Endothelial cell of umbilical vein (primary cell): Measurements from ENCODE around the gene TMC2. TPM values are rescaled to one million over a fixed set of nuclear protein-coding genes. Genes with fewer than 3 reads are reported as not detected.

Source experiments
- BruUV-seq: library from RNA; stranded (reverse); fragments of 400-500 nt; replicated peaks from 2 replicates; lab custom pipeline; 2021; lab: Mats Ljungman, UMichigan
- CTCF ChIA-PET: fragments of 300-600, 350-600 bp; sonication (Branson Sonifier 250); formaldehyde crosslinking; loops from one replicate; lab custom pipeline; 2021; ENCODE audit warnings: antibody characterized with exemption, inconsistent platforms; lab: Charles Lee
- POLR2A ChIA-PET: fragments of 300-600, 350-600 bp; sonication (Branson Sonifier 250); formaldehyde crosslinking; loops from one replicate; lab custom pipeline; 2021; ENCODE audit warnings: antibody characterized with exemption, inconsistent platforms; lab: Charles Lee
- DNase-seq: peaks from one replicate; pipeline ENCODE4 v3.0.0-alpha.2; 2011; ENCODE audit warnings: low read depth, low spot score
- FAIRE-seq: peaks from 2 replicates; lab custom pipeline; 2011; peaks lifted over from hg19 to GRCh38; lab: Jason Lieb, UNC
- H2AFZ ChIP-seq: 2 replicates; pipeline ENCODE4 v1.6.0; 2012; ENCODE audit warnings: low read depth, low read length, control low read depth, inconsistent platforms
- H3K27ac ChIP-seq: 2 replicates; pipeline ENCODE4 v1.5.1; 2011; ENCODE audit warnings: low read depth, mild to moderate bottlenecking, control low read depth, low read length, moderate library complexity; ENCODE audit not compliant: insufficient read depth
- H3K27me3 ChIP-seq, 2 experiments: 2 replicates each; pipeline versions ENCODE4 v1.6.0 to v1.6.1; 2011; ENCODE audit warnings: low read length in 2 of 2, mixed read lengths in 1 of 2; ENCODE audit not compliant: control insufficient read depth in 2 of 2, insufficient read depth in 2 of 2
- H3K36me3 ChIP-seq, 2 experiments: 2 replicates in 1 of 2; 3 replicates in 1 of 2; pipeline ENCODE4 v1.5.1; 2011; ENCODE audit warnings: low read length in 2 of 2, mild to moderate bottlenecking in 1 of 2, moderate library complexity in 1 of 2; ENCODE audit not compliant: control insufficient read depth in 2 of 2, insufficient read depth in 2 of 2; ENCODE audit errors: extremely low read depth in 1 of 2
- H3K4me1 ChIP-seq: 3 replicates; pipeline ENCODE4 v1.5.1; 2011; ENCODE audit warnings: mild to moderate bottlenecking, low read length; ENCODE audit not compliant: control insufficient read depth, insufficient read depth; ENCODE audit errors: extremely low read depth
- H3K4me2 ChIP-seq: 2 replicates; pipeline ENCODE4 v1.6.1; 2011; ENCODE audit warnings: low read length, control low read depth, mixed read lengths; ENCODE audit not compliant: insufficient read depth
- H3K4me3 ChIP-seq, 3 experiments: fragments of 200-600 bp in 1 of 3; sonication (generic), shearing (Covaris generic) in 1 of 3; replicated peaks in 1 of 3; 2 replicates each; pipeline ENCODE4 v1.5.1; 2011 to 2016; ENCODE audit warnings: control low read depth in 3 of 3, low read length in 3 of 3, mild to moderate bottlenecking in 2 of 3, inconsistent platforms in 1 of 3, low read depth in 1 of 3, moderate library complexity in 1 of 3; ENCODE audit not compliant: insufficient read depth in 1 of 3
- H3K79me2 ChIP-seq: 2 replicates; pipeline ENCODE4 v1.6.0; 2012; ENCODE audit warnings: low read length, inconsistent platforms; ENCODE audit not compliant: control insufficient read depth, insufficient read depth
- H3K9ac ChIP-seq: replicated peaks from 2 replicates; pipeline ENCODE3; 2011; ENCODE audit warnings: low read length, control low read depth; ENCODE audit not compliant: insufficient read depth; ENCODE audit errors: extremely low read depth
- H3K9me1 ChIP-seq: replicated peaks from 3 replicates; pipeline ENCODE4 v1.6.0; 2011; ENCODE audit warnings: mild to moderate bottlenecking, low read length; ENCODE audit not compliant: control insufficient read depth, insufficient read depth; ENCODE audit errors: extremely low read depth
- H3K9me3 ChIP-seq: replicated peaks from 2 replicates; pipeline ENCODE4 v1.5.1; 2012; ENCODE audit warnings: low read length, inconsistent platforms; ENCODE audit not compliant: control insufficient read depth, insufficient read depth
- H4K20me1 ChIP-seq: replicated peaks from 2 replicates; pipeline ENCODE3; 2011; ENCODE audit warnings: mild to moderate bottlenecking, low read length; ENCODE audit not compliant: control insufficient read depth, insufficient read depth; ENCODE audit errors: extremely low read depth
- FOS ChIP-seq: IDR thresholded peaks from 2 replicates; pipeline ENCODE4 v1.6.1; 2011; ENCODE audit warnings: mild to moderate bottlenecking, low read length, moderate library complexity, borderline replicate concordance; ENCODE audit not compliant: insufficient read depth
- GATA2 ChIP-seq: IDR thresholded peaks from 2 replicates; pipeline ENCODE4 v1.7.0; 2011; ENCODE audit warnings: low read depth, mild to moderate bottlenecking, moderate library complexity, mixed read lengths, low read length; ENCODE audit not compliant: insufficient read length, insufficient read depth
- MYC ChIP-seq: IDR thresholded peaks from one replicate; pipeline ENCODE4 v1.6.1; 2011; ENCODE audit warnings: mild to moderate bottlenecking, low read depth, low read length
- dilution Hi-C: fragments of 300-500 bp; cut with MboI; formaldehyde crosslinking; loops from one replicate; pipeline ENCODE4 v1.15.0; 2019; ENCODE audit warnings: low sequenced_read_pairs; ENCODE audit not compliant: extremely low pct_ligation_motif_present
- intact Hi-C: fragments of 100-400 bp; cut with micrococcal nuclease; formaldehyde crosslinking; loops from one replicate; pipeline ENCODE4 v1.10.0; 2022
- polyA plus RNA-seq, 4 experiments: library from polyadenylated mRNA; depleted of rRNA in 3 of 4; stranded (reverse) in 3 of 4; unstranded in 1 of 4; fragments of >200 nt; gene quantifications; 2 replicates each; pipeline versions ENCODE4 v1.2.1 to v1.2.3, GENCODE V29; 2011 to 2012; ENCODE audit warnings: missing spikeins in 1 of 4
- total RNA-seq: library from RNA; stranded (reverse); gene quantifications from 2 replicates; pipeline ENCODE4 v1.2.3, GENCODE V29; 2021
- TF ChIP-seq, protein P1 (sequence below), 2 donors: IDR thresholded peaks; 1 replicate in 1 of 2; 2 replicates in 1 of 2; pipeline ENCODE4 v1.5.1; 2011; ENCODE audit warnings: low read length in 2 of 2, mild to moderate bottlenecking in 2 of 2, moderate library complexity in 2 of 2, control low read depth in 1 of 2, inconsistent platforms in 1 of 2, low read depth in 1 of 2; ENCODE audit not compliant: insufficient read depth in 1 of 2; ENCODE audit errors: extremely low read depth in 1 of 2
- TF ChIP-seq, protein P2 (sequence below): IDR thresholded peaks from 2 replicates; pipeline ENCODE4 v1.6.1; 2011; ENCODE audit not compliant: insufficient read depth, insufficient read length

Gene TMC2
- total and polyA plus RNA-seq, 2 donors (not counting 3 experiments of a cell fraction or from before 2014, with no cell fraction given) = not detected

DNA sequence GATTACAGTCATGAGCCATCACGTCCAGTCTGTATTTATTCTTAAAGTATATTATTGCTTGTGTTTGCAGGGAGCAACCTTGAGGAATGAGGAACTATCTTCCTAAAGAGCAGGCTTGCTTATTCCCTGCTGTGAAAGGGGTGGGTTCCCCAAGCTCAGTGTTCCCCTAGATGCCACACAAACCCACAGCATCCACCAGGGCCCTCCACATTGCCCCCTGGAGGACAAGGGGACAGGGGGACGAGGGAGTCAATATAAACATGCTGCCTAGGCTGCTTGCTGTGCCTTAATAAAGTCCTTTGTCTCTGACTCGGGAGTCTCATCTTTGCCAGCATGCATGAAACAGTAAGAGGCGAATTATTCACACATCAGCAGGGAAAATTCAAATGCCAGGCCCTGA lies 135.6 kb downstream of the TMC2 start:
- H3K9me3 ChIP-seq = no peaks in the 10 kb centered on the region
- H3K4me2 ChIP-seq = no peak overlapping the region
- no peaks in the 10 kb centered on the region for H3K4me1 ChIP-seq
- no peak overlapping the region for H2AFZ ChIP-seq
- H4K20me1 ChIP-seq = no peaks in the 10 kb centered on the region
- FAIRE-seq = no peak
- no peaks in the 10 kb centered on the region for H3K9me1 ChIP-seq
- intact Hi-C loops (no loop called here), dilution Hi-C loops (no loop called here)
- TF ChIP-seq, protein P1, sequence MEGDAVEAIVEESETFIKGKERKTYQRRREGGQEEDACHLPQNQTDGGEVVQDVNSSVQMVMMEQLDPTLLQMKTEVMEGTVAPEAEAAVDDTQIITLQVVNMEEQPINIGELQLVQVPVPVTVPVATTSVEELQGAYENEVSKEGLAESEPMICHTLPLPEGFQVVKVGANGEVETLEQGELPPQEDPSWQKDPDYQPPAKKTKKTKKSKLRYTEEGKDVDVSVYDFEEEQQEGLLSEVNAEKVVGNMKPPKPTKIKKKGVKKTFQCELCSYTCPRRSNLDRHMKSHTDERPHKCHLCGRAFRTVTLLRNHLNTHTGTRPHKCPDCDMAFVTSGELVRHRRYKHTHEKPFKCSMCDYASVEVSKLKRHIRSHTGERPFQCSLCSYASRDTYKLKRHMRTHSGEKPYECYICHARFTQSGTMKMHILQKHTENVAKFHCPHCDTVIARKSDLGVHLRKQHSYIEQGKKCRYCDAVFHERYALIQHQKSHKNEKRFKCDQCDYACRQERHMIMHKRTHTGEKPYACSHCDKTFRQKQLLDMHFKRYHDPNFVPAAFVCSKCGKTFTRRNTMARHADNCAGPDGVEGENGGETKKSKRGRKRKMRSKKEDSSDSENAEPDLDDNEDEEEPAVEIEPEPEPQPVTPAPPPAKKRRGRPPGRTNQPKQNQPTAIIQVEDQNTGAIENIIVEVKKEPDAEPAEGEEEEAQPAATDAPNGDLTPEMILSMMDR (IDR thresholded peaks at IDR 0.05; ENCODE audit: extremely low read depth in 1 of 2, insufficient read depth in 1 of 2, low read depth in 1 of 2, low read length in 2 of 2) = peak; percentile 16 to 17
- TF ChIP-seq FOS = no peak
- peaks cover 12 to 19% of the 10 kb centered on the region in 2 experiments for H3K27me3 ChIP-seq
- H3K27ac ChIP-seq = no peak overlapping the region
- no TSS peak for BruUV-seq
- no peaks in the 10 kb centered on the region for H3K79me2 ChIP-seq
- H3K4me3 ChIP-seq = no peak overlapping the region
- no peak for DNase-seq
- ChIA-PET CTCF (interaction anchor here (0.6 kb wide), 1 partner anchor 20 kb away, joined by 4 read pairs; the partner anchor contains the start of gene NOP56), POLR2A (no interaction called here)
- no peak overlapping the region for H3K9ac ChIP-seq
- H3K36me3 ChIP-seq = no peaks in the 10 kb centered on the region

DNA sequence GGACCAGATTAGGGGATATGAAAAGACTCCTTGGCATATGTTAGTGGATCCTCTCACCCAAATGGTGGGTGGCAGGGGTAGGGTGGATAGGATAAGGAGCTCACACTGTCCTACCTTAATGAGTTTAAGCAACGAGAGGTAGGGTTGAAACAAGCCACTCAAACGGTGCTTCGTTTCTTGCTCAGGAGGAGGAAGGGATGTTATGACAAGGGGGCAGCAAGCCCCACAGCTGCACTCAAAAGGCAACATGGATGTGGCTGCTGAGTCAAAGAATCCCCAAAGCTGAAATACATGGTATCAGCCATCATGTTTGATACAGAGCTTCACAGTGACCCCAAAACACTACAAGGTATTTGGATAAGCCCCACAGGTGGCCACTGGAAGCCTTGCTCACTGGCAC lies 136.1 kb downstream of the TMC2 start:
- Histone ChIP-seq H3K9me1 (no peaks in the 10 kb centered on the region), H3K4me3 (no peak overlapping the region), H3K27me3 (peaks cover 12 to 19% of the 10 kb centered on the region in 2 experiments), H3K9me3 (no peaks in the 10 kb centered on the region), H3K79me2 (no peaks in the 10 kb centered on the region), H4K20me1 (no peaks in the 10 kb centered on the region), H3K36me3 (no peaks in the 10 kb centered on the region), H3K9ac (no peak overlapping the region), H3K27ac (no peak overlapping the region), H3K4me2 (no peak overlapping the region), H3K4me1 (no peaks in the 10 kb centered on the region), H2AFZ (no peak overlapping the region)
- no peak for TF ChIP-seq MYC
- TF ChIP-seq, protein P2, sequence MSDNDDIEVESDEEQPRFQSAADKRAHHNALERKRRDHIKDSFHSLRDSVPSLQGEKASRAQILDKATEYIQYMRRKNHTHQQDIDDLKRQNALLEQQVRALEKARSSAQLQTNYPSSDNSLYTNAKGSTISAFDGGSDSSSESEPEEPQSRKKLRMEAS = no peak
- TF ChIP-seq GATA2 = no peak
- FAIRE-seq (no peak), DNase-seq (no peak)
- CTCF ChIA-PET = no interaction called here
- intact Hi-C loops = no loop called here
- BruUV-seq = no TSS peak
- dilution Hi-C loops = no loop called here
- POLR2A ChIA-PET = no interaction called here
